SK-N-SH treated with all-trans-retinoic acid at 6 μM for 48 hours (cell line): ENCODE measurements around the gene RAB3IL1.

Experiments used
- ATAC-seq: fragments of 200-7000 bp; cut with Tn5 transposase; 3 replicates; pipeline ENCODE4 v1.9.1; 2020; ENCODE audit warnings: mild to moderate bottlenecking, moderate library complexity
- ARNTL ChIP-seq: fragments of 450-650 bp; formaldehyde crosslinking; IDR thresholded peaks from 2 replicates; pipeline ENCODE4 v1.5.0; 2020; ENCODE audit warnings: low read depth, mild to moderate bottlenecking, moderate library complexity, borderline replicate concordance
- BACH2 ChIP-seq: fragments of 250-450 bp; sonication (Bioruptor Pico); IDR thresholded peaks from 2 replicates; pipeline ENCODE4 v1.9.0; 2021; ENCODE audit warnings: mild to moderate bottlenecking, borderline replicate concordance
- CSDC2 ChIP-seq: fragments of 250-450 bp; sonication (Bioruptor Pico); IDR thresholded peaks from 2 replicates; pipeline ENCODE4 v1.5.0; 2020; ENCODE audit warnings: mild to moderate bottlenecking, moderate library complexity
- CSRNP3 ChIP-seq: fragments of 250-450 bp; sonication (Bioruptor Pico); IDR thresholded peaks from 2 replicates; pipeline ENCODE4 v1.5.1; 2021; ENCODE audit warnings: mild to moderate bottlenecking, moderate library complexity
- GLIS3 ChIP-seq: fragments of 250-450 bp; sonication (Bioruptor Pico); IDR thresholded peaks from 2 replicates; pipeline ENCODE4 v1.5.0; 2020; ENCODE audit warnings: mild to moderate bottlenecking, moderate library complexity
- ISL1 ChIP-seq: fragments of 250-450 bp; sonication (Bioruptor Pico); IDR thresholded peaks from 2 replicates; pipeline ENCODE4 v2.1.2; 2022; ENCODE audit warnings: mild to moderate bottlenecking, moderate library complexity
- OSR1 ChIP-seq: fragments of 250-450 bp; sonication (Bioruptor Pico); IDR thresholded peaks from 2 replicates; pipeline ENCODE4 v1.8.0; 2022; ENCODE audit warnings: moderate library complexity, mild to moderate bottlenecking, inconsistent platforms
- PPARA ChIP-seq: fragments of 250-450 bp; sonication (Bioruptor Pico); IDR thresholded peaks from 2 replicates; pipeline ENCODE4 v1.5.0; 2020; ENCODE audit warnings: mild to moderate bottlenecking, borderline replicate concordance
- RARB ChIP-seq: fragments of 250-450 bp; sonication (Bioruptor Pico); IDR thresholded peaks from 2 replicates; pipeline ENCODE4 v1.8.0; 2021; ENCODE audit warnings: mild to moderate bottlenecking, moderate library complexity
- SNAI2 ChIP-seq: fragments of 250-450 bp; sonication (Bioruptor Pico); IDR thresholded peaks from 2 replicates; pipeline ENCODE4 v1.5.0; 2020; ENCODE audit warnings: mild to moderate bottlenecking, moderate library complexity
- TCF4 ChIP-seq: fragments of 250-450 bp; sonication (Bioruptor Pico); IDR thresholded peaks from 2 replicates; pipeline ENCODE4 v1.8.0; 2021; ENCODE audit warnings: mild to moderate bottlenecking, moderate library complexity, borderline replicate concordance
- TSHZ2 ChIP-seq: fragments of 250-450 bp; sonication (Bioruptor Pico); IDR thresholded peaks from 2 replicates; pipeline ENCODE4 v1.5.0; 2020; ENCODE audit warnings: mild to moderate bottlenecking, moderate library complexity
- ZC3H10 ChIP-seq: fragments of 250-450 bp; sonication (Bioruptor Pico); IDR thresholded peaks from 2 replicates; pipeline ENCODE4 v1.5.1; 2021; ENCODE audit warnings: mild to moderate bottlenecking, moderate library complexity
- ZNF565 ChIP-seq: fragments of 450-650 bp; formaldehyde crosslinking; conservative IDR thresholded peaks from 2 replicates; pipeline ENCODE4 v1.5.0; 2020; ENCODE audit warnings: low read depth, mild to moderate bottlenecking, moderate library complexity
- ZNF8 ChIP-seq: fragments of 450-650 bp; formaldehyde crosslinking; IDR thresholded peaks from 2 replicates; pipeline ENCODE4 v1.5.0; 2020; ENCODE audit warnings: mild to moderate bottlenecking, moderate library complexity
- TF ChIP-seq, protein P1 (sequence below): fragments of 250-450 bp; sonication (Bioruptor Pico); IDR thresholded peaks from 2 replicates; pipeline ENCODE4 v1.5.1; 2020; ENCODE audit warnings: low read depth, mild to moderate bottlenecking, moderate library complexity
- TF ChIP-seq, protein P2 (sequence below): fragments of 250-450 bp; sonication (Bioruptor Pico); IDR thresholded peaks from 2 replicates; pipeline ENCODE4 v1.8.0; 2021; ENCODE audit warnings: low read depth, mild to moderate bottlenecking, moderate library complexity, borderline replicate concordance

RAB3IL1 gene

GRCh38 chr11:61869708-61870451 is 47.5 kb downstream of the RAB3IL1 start:
- TF ChIP-seq CSRNP3 (CRISPR knock-in tag) (no peak), ISL1 (CRISPR knock-in tag) (no peak)
- TF ChIP-seq, protein P1, sequence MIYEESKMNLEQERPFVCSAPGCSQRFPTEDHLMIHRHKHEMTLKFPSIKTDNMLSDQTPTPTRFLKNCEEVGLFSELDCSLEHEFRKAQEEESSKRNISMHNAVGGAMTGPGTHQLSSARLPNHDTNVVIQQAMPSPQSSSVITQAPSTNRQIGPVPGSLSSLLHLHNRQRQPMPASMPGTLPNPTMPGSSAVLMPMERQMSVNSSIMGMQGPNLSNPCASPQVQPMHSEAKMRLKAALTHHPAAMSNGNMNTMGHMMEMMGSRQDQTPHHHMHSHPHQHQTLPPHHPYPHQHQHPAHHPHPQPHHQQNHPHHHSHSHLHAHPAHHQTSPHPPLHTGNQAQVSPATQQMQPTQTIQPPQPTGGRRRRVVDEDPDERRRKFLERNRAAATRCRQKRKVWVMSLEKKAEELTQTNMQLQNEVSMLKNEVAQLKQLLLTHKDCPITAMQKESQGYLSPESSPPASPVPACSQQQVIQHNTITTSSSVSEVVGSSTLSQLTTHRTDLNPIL (CRISPR knock-in tag) = no peak
- ATAC-seq = no peak

GRCh38 chr11:61869429-61869707 is 48.0 kb downstream of the RAB3IL1 start:
- ATAC-seq = no peak
- no peak for TF ChIP-seq TCF4 (CRISPR knock-in tag)
- no peak for TF ChIP-seq ZC3H10 (CRISPR knock-in tag)
- no peak for TF ChIP-seq RARB (CRISPR knock-in tag)
- no peak for TF ChIP-seq CSDC2 (CRISPR knock-in tag)
- no peak for TF ChIP-seq CSRNP3 (CRISPR knock-in tag)
- no peak for TF ChIP-seq ARNTL (CRISPR knock-in tag)
- no peak for TF ChIP-seq GLIS3
- TF ChIP-seq OSR1 (CRISPR knock-in tag) = no peak

DNA sequence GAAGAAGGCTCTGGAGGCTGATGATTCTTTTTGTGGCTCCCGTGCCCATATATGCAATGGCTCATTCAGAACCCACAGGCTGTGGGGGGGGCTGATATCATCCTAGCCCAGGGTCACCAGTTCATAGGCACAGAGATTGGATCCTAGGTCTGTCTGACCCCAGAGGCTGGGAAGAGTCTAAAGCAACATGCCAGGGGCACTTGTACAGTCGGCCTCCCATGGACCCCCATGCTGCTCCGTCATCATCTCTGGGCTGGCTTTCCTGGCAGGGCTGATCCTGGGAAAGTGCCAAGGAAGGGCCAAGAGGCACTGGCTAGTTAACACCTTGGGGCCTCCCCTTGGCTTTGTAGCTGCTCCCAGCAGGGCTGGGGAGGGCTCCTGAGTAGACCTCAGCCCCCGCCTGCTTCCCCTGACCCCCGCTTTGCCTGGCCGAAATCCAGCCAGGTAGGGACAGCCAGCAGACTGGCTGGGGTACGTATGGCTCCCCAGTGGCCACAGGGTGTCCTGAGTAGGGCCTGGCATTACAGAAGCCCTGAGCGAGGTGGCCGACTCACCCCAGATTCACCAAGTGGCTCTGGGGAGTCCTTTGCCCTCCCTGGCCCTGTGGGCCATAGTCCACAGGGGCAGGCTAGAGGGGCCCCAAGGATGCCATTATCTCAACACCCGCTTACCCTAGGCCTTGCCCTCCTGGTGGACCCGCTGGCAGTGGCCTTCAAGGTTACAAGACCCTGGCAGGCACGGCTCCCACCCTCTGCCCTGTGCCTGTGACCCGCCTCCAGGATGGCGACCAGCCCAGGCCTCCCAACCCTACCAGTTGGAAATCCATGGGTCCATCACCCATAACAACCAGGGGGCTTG is 48.6 kb downstream of the RAB3IL1 start:
- TF ChIP-seq TCF4 (CRISPR knock-in tag) (no peak), ARNTL (CRISPR knock-in tag) (no peak)
- no peak for ATAC-seq

DNA sequence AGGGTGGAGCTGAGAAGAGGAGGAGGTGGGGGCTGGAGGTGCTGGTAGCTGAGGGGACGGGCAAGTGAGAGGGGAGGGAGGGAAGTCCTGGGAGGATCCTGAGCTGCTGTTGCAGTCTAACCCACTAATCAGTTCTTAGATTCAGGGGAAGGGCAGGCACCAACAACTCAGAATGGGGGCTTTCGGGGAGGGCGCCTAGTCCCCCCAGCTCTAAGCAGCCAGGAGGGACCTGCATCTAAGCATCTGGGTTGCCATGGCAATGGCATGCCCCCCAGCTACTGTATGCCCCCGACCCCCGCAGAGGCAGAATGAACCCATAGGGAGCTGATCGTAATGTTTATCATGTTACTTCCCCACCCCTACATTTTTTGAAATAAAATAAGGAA is 50.4 kb downstream of the RAB3IL1 start:
- no peak for ATAC-seq
- TF ChIP-seq, protein P2, sequence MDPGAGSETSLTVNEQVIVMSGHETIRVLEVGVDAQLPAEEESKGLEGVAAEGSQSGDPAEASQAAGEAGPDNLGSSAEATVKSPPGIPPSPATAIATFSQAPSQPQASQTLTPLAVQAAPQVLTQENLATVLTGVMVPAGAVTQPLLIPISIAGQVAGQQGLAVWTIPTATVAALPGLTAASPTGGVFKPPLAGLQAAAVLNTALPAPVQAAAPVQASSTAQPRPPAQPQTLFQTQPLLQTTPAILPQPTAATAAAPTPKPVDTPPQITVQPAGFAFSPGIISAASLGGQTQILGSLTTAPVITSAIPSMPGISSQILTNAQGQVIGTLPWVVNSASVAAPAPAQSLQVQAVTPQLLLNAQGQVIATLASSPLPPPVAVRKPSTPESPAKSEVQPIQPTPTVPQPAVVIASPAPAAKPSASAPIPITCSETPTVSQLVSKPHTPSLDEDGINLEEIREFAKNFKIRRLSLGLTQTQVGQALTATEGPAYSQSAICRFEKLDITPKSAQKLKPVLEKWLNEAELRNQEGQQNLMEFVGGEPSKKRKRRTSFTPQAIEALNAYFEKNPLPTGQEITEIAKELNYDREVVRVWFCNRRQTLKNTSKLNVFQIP = no peak
- no peak for TF ChIP-seq PPARA (CRISPR knock-in tag)
- no peak for TF ChIP-seq ARNTL (CRISPR knock-in tag)
- TF ChIP-seq SNAI2 = no peak
- TF ChIP-seq ZNF565 (CRISPR knock-in tag) = no peak
- no peak for TF ChIP-seq CSDC2 (CRISPR knock-in tag)
- TF ChIP-seq ZNF8 (CRISPR knock-in tag) = no peak
- no peak for TF ChIP-seq TSHZ2
- TF ChIP-seq TCF4 (CRISPR knock-in tag) = no peak
- no peak for TF ChIP-seq ISL1 (CRISPR knock-in tag)
- TF ChIP-seq BACH2 (CRISPR knock-in tag) = no peak
- no peak for TF ChIP-seq CSRNP3 (CRISPR knock-in tag)
